HG03039 (cell line): ENCODE results near the gene TRIM25.

Source experiments
- ATAC-seq: cut with Tn5 transposase; IDR thresholded peaks from one replicate; pipeline ENCODE4 v1.9.1; 2021; ENCODE audit warnings: mild to moderate bottlenecking, moderate library complexity; ENCODE audit not compliant: unreplicated experiment

The TRIM25 gene

GRCh38 chr17:56926704-56927103 is 12.9 kb upstream of the TRIM25 start:
- no peak for ATAC-seq

- ATAC-seq = no peak
Measured at GRCh38 chr17:56926270-56926669, 12.4 kb upstream of the TRIM25 start.

- no peak for ATAC-seq
Measured at GRCh38 chr17:56925088-56925487, 11.2 kb upstream of the TRIM25 start.

GRCh38 chr17:56919717-56920116 is 5.9 kb upstream of the TRIM25 start:
- ATAC-seq = no peak

GRCh38 chr17:56918916-56919315 is 5.1 kb upstream of the TRIM25 start:
- no peak for ATAC-seq

GRCh38 chr17:56917559-56918296 is 3.9 kb upstream of the TRIM25 start:
- ATAC-seq = no peak

GRCh38 chr17:56914581-56915273 is 878 bp upstream of the TRIM25 start:
- no peak for ATAC-seq

GRCh38 chr17:56913353-56913866 is 439 bp downstream of the TRIM25 start:
- ATAC-seq = peak; percentile 29

- no peak for ATAC-seq
Measured at GRCh38 chr17:56913000-56913311, 893 bp downstream of the TRIM25 start.

- ATAC-seq = no peak
Measured at GRCh38 chr17:56912105-56912999, 1.5 kb downstream of the TRIM25 start.

- ATAC-seq = no peak
Measured at GRCh38 chr17:56910509-56911235, 3.2 kb downstream of the TRIM25 start.

GRCh38 chr17:56909742-56910508 is 3.9 kb downstream of the TRIM25 start:
- ATAC-seq = no peak

GRCh38 chr17:56908001-56908542 is 5.8 kb downstream of the TRIM25 start:
- ATAC-seq = peak; percentile 80

GRCh38 chr17:56903560-56903959 is 10.3 kb downstream of the TRIM25 start:
- no peak for ATAC-seq

GRCh38 chr17:56902348-56902747 is 11.5 kb downstream of the TRIM25 start:
- ATAC-seq = no peak

GRCh38 chr17:56899403-56899802 is 14.4 kb downstream of the TRIM25 start:
- no peak for ATAC-seq

- ATAC-seq = no peak
Measured at GRCh38 chr17:56898874-56899273, 15.0 kb downstream of the TRIM25 start.

- no peak for ATAC-seq
Measured at GRCh38 chr17:56897646-56898424, 16.0 kb downstream of the TRIM25 start.

GRCh38 chr17:56896968-56897359 is 16.9 kb downstream of the TRIM25 start:
- no peak for ATAC-seq
